Stimulated activated CD4-positive, alpha-beta T cell treated with anti-CD3 and anti-CD28 coated beads, Interleukin-4, amount 100 ng/mL, for 48 hours (primary cell): ENCODE results near the gene SLC19A1.
"Not testable (repeated sequence)": the region's sequence is repeated elsewhere in the genome, so short reads cannot be mapped to it uniquely, and the experiment has no call there.

ENCODE experiments used
- DNase-seq, 2 donors: peaks; one replicate each; pipeline ENCODE4 v3.0.0-alpha.2; 2020; ENCODE audit warnings: low read depth in 2 of 2

The SLC19A1 gene

DNA sequence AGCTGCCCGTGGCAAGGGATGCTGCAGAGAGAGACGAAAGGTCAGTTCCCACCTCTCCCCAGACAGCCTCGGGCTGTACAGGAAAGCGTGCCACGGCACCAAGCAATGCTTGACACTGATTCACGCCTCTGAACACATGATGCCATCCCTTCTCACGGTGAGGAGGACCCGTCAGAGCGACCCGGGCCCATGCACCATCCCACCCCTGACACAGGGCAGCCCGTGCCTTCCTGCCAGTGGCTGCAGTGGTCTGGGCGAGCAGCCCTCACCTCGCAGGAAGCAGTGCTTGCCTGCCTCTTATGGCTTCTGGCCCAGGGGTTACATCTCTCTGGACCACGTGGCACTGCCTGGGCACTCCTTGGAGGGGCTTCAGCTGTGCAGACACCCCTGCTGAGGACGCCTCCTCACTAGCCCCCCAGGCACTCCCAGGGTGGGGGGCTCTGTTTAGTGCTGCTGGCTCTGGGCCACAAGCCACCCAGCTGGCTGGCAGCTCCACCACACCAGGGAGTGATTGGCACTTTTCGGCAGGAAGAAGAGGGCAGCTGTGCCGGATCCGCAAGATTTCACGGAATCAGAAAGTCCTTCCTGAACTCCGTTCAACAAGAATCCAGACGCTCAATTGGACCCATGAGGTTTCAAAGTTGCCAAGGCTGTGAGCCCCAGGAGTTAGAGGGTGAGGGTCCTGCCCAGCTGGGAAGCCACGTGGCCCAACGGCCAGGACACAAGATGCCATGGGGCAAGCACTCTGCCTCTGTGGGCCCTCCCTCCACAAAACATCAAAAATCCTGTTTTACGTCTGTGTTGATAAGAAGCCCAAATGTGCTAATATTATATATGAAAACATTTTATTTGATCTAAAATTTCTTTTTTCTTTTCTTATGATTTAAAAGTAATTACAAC, 34.8 kb upstream of the SLC19A1 start:
- DNase-seq, result no peak

GRCh38 chr21:45575993-45576837, 34.0 kb upstream of the SLC19A1 start:
- no peak for DNase-seq

DNA sequence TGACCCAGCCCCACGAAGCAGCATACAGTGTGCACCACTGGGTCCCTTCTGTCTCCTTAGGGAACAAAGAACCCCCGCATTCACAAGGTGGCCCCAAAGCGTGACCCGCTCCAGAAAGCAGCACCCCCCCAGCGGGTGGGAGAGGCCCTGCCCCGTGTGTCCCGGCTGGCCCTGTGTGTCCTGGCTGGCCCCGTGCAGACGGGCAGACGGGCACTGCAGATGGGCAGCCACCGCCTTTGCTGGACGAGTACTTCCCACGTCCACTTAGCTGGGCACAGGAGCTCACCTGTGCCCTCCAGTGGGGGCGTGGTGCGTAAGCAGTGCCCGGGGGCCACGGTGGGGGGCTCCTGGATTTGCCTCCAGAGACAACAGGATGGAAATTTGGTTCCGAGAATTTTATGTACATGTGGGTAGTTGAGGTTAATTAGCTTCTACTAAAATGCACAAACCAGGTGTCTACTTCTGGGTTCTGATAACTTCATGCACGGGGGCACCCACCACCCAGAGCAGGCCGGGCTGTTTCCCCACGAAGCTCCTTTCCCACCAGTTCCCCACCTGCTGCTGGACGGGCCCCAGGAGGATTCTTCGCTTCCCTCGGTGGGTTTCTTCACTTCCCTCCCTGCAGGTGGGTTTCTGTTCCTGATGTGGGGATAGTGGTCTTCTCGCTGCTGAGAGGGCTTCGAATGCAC, 33.2 kb upstream of the SLC19A1 start:
- DNase-seq, result no peak

- no peak for DNase-seq
Observed at GRCh38 chr21:45574691-45575090, 32.5 kb upstream of the SLC19A1 start.

DNA sequence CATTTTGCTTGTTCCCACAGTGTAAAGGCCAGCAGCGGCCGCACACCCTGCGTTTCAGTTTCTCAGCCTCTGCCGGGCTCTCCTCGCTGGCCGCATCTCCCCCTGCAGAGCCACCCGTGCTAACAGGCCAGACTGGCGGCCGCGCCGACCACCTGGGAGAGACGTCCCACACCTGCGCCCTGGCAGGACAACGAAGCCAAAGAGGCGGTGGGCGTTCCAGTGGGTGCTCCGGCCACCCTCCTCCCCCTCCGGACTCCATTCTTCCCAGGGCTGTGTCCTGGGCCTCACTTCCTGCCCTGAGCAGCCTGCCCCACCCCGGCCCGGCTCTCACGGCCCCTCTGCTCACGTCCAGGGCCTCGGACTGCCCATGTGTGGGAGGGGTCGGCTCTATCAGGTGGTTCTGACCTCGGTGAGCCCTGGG, 31.9 kb upstream of the SLC19A1 start:
- DNase-seq, result no peak

GRCh38 chr21:45573452-45574035, 31.3 kb upstream of the SLC19A1 start:
- DNase-seq, result no peak

- no peak for DNase-seq
Observed at GRCh38 chr21:45572783-45573451, 30.7 kb upstream of the SLC19A1 start.

GRCh38 chr21:45572231-45572630, 30.0 kb upstream of the SLC19A1 start:
- no peak for DNase-seq

- no peak for DNase-seq
Observed at GRCh38 chr21:45571641-45572040, 29.4 kb upstream of the SLC19A1 start.

DNA sequence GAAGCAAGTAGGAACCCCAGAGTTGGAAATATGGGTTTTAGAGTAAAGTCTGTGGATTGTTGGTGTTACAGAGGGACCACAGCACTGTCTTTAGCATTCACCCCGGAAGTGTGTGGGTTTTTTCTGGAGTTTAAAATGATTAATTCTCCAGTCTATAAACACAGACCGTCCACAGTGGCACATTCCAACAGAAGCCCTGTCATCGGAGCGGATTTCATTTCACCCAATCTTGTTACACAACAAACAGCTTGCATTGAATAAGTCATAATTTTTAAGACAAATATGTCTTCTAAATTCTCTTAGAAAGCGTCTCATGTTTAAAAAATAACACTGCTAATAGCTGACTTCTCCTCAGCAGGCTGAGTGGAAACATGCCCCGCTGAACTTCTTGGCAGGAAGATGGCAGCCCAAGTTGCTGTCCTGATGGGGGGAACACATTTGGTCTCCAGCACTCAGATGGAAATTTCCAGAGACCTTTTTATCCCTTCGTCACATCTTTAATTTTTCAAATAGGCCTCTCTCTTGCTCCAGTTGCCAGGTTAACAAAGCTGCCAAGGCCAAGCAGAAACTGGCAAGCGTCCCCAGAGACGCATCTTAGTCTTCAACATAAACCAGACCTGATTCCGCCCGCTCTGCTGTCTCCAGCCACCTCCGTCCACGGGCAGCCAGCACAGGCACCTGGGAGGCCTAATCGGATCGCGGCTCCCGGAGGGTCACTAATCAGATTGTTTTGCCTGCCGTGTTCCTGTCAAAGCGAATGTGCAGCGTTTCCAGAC, 28.8 kb upstream of the SLC19A1 start:
- no peak for DNase-seq

GRCh38 chr21:45570071-45570470, 27.8 kb upstream of the SLC19A1 start:
- DNase-seq, result no peak

- DNase-seq, result no peak
Observed at GRCh38 chr21:45568383-45568782, 26.1 kb upstream of the SLC19A1 start.

DNA sequence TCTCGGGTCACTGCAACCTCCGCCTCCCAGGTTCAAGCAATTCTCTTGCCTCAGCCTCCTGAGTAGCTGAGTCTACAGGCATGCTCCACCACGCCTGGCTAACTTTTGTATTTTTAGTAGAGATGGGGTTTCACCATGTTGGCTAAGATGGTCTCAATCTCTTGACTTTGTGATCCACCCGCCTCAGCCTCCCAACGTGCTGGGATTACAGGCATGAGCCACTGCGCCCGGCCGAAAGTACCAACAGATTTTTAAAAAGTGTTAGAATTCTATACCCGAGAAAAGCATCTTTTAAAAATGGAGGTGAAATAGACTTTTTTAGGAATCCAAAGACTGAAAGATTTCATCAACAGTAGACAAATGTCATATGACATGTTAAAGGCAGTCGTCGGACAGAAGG, 21.9 kb upstream of the SLC19A1 start:
- DNase-seq, result not testable (repeated sequence)

DNA sequence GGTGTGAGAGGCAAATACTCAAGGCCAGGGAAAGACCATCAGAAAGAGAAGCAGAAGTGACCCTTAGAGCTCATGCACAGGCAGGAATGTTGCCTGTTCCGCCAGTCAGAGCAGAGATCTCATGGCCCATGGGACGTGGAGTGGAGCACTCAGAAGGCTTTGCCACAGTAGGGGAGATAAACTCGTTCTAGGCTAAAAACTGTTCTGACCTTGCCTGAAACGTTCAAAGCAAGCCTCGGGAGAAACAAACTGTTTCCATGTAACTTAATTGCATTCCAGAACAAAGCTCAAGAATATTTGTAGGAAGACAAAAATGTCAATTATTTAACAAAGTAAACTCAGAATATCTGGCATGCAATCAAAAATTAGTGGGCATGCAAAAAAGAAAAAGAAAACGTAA, 20.7 kb upstream of the SLC19A1 start:
- no peak for DNase-seq

DNA sequence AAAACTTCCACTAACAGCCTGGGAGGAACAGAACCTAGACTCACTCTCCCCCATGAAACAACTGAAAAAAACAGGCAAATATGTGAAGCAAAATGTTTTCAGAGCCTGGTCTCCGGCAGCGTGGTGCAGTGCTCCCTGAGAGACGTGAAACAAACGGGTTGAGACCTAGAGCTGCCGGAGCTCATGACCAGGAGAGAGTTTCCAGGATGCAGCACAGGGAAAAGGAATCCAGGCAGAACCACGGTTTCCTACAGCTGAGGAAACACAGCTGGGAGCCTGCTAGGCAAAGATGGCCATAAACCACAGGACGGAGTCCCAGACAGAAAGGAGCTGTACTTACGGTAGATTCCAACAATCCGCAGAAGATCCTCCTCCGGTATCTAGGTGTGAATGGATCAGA, 20.2 kb upstream of the SLC19A1 start:
- no peak for DNase-seq

DNA sequence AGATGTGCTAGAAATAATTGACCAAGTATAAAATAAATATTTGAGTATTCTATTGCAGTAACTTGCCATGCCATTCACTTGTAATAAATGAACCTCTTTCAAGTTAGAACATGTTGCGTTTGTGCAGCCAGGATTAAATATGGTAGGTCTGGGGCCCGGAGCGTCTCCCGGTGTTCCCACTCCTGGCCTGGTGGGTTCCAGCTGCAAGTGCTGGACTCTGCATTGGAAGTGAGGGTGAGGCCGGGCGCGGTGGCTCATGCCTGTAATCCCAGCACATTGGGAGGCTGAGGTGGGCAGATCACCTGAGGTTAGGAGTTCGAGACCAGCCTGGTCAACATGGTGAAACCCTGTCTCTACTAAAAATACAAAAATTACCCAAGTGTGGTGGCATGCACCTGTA, 19.0 kb upstream of the SLC19A1 start:
- DNase-seq, result not testable (repeated sequence)

DNA sequence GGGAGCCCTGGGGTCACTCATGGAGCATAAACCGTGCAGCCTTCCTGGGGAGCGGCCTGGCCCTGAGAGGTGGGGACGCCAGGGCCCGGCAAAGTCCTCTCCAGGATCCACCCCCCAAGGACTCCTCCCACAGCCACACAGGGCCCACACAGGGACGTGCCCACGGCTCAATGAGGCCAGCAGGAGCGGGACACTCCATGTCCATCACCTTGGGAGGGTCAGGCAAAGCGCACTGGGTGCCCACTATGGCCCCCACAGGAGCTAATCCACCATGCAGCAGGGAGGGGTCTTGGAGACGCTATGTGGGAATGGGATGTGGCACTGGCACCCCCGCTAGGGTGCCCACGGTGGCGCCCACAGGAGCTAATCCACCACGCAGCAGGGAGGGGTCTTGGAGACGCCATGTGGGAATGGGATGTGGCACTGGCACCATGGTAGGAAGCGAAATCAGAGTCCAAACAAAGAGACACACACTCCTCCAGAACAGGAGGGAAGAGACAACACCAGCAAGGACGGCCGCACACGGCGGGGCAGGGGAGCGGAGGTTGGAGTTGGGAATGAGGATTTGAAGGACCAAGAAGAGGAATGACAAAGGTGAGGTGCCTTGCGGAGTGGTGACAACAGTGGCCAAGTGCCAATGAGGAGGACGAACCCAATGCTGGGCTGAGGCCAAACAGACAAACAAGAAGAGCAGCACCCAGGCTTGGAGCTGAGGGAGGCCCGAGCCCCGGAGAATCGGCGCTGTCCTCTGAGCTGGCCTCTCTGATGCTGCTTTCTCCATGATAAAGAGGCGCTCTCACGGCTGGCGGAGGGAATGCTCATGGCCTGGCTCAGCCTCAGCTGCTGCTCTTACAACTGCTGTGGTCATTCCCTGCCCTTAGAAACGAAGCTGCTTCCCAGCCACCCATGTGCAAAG, 18.1 kb upstream of the SLC19A1 start:
- DNase-seq, result no peak

- DNase-seq, result no peak
Observed at GRCh38 chr21:45559216-45560105, 17.2 kb upstream of the SLC19A1 start.
